K562 (cell line): ENCODE data around the gene CHRM4. TPM values are rescaled to one million over a fixed set of nuclear protein-coding genes. Genes with fewer than 3 reads are reported as not detected.

Source experiments
- ATF7 ChIP-seq: fragments of 450-650 bp; IDR thresholded peaks from 2 replicates; pipeline ENCODE4 v1.7.1; 2014; ENCODE audit warnings: mild to moderate bottlenecking, moderate library complexity
- BMI1 ChIP-seq: fragments of 150-350 bp; IDR thresholded peaks from 2 replicates; pipeline ENCODE4 v1.6.1; 2014; ENCODE audit warnings: low read length
- CSDE1 ChIP-seq, 2 experiments: fragments of 450-650 bp; IDR thresholded peaks; 2 replicates each; pipeline ENCODE4 v1.6.1; 2016; ENCODE audit warnings: mild to moderate bottlenecking in 1 of 2
- EHMT2 ChIP-seq: fragments of 450-650 bp; IDR thresholded peaks from 2 replicates; pipeline ENCODE4 v1.6.1; 2018; ENCODE audit warnings: antibody characterized with exemption
- LCOR ChIP-seq: sonication (generic); formaldehyde crosslinking; IDR thresholded peaks from 2 replicates; pipeline ENCODE4 v1.8.0; 2022; ENCODE audit warnings: mild to moderate bottlenecking, missing genetic modification reagents
- RFX1 ChIP-seq: fragments of 450-650 bp; IDR thresholded peaks from 2 replicates; pipeline ENCODE4 v1.6.1; 2016; ENCODE audit warnings: mild to moderate bottlenecking, moderate library complexity
- SETDB1 ChIP-seq: IDR thresholded peaks from one replicate; pipeline ENCODE4 v1.6.1; 2012; ENCODE audit warnings: low read length, control low read depth, inconsistent platforms
- SMARCA4 ChIP-seq: fragments of 450-650 bp; IDR thresholded peaks from 2 replicates; pipeline ENCODE4 v1.6.1; 2016
- TAF15 ChIP-seq: fragments of 200-400 bp; formaldehyde crosslinking; IDR thresholded peaks from 2 replicates; pipeline ENCODE4 v1.6.1; 2017; ENCODE audit warnings: mild to moderate bottlenecking, low read depth, low read length, moderate library complexity
- THRAP3 ChIP-seq: fragments of 450-650 bp; IDR thresholded peaks from 2 replicates; pipeline ENCODE4 v1.6.1; 2016; ENCODE audit warnings: mild to moderate bottlenecking, inconsistent platforms, borderline replicate concordance
- ZC3H8 ChIP-seq: fragments of 450-650 bp; IDR thresholded peaks from 2 replicates; pipeline ENCODE4 v1.6.1; 2017
- ZNF12 ChIP-seq: sonication (generic); formaldehyde crosslinking; IDR thresholded peaks from 2 replicates; pipeline ENCODE4 v1.4.0; 2020; ENCODE audit warnings: mild to moderate bottlenecking, missing genetic modification reagents
- polyA plus RNA-seq, 8 experiments: library from polyadenylated mRNA; depleted of rRNA in 4 of 8; stranded (reverse) in 5 of 8; unstranded in 3 of 8; fragments of >200 nt; fragmentation: Nextera tagmentation in 2 of 8; fragmentation: Illumina TruSeq in 1 of 8; extraction: Ambion mirVana in 2 of 8; extraction: Trizol in 1 of 8; gene quantifications; 2 replicates each; pipeline versions ENCODE4 v1.2.1 to v1.2.3, GENCODE V29; 2011 to 2014; ENCODE audit warnings: inconsistent platforms in 1 of 8, missing spikeins in 1 of 8
- total RNA-seq, 7 experiments: library from RNA; depleted of rRNA in 6 of 7; stranded (reverse); fragments of >200 nt in 6 of 7; fragmentation: Illumina TruSeq in 2 of 7; extraction: Trizol in 2 of 7; gene quantifications; 2 replicates each; pipeline versions ENCODE4 v1.2.1 to v1.2.3, GENCODE V29; 2011 to 2021; ENCODE audit warnings: low replicate concordance in 1 of 7
- TF ChIP-seq, protein P1 (sequence below), 2 experiments: IDR thresholded peaks in 1 of 2; conservative IDR thresholded peaks in 1 of 2; 2 replicates each; pipeline ENCODE4 v1.6.1; 2016; ENCODE audit warnings: low read depth in 2 of 2, mild to moderate bottlenecking in 1 of 2, missing compliant biosample characterization in 1 of 2, missing genetic modification characterization in 1 of 2, moderate library complexity in 1 of 2
- TF ChIP-seq, protein P2 (sequence below): sonication (generic); formaldehyde crosslinking; IDR thresholded peaks from 2 replicates; pipeline ENCODE4 v1.8.0; 2022; ENCODE audit warnings: mild to moderate bottlenecking, missing genetic modification reagents
- TF ChIP-seq, protein P3 (sequence below): fragments of 200-800 bp; sonication (Bioruptor generic); IDR thresholded peaks from 2 replicates; pipeline ENCODE4 v1.6.1; 2017; ENCODE audit warnings: missing genetic modification characterization, missing compliant biosample characterization
- TF ChIP-seq, protein P4 (sequence below): fragments of 450-650 bp; IDR thresholded peaks from 2 replicates; pipeline ENCODE4 v1.6.1; 2017; ENCODE audit warnings: antibody characterized with exemption

CHRM4 gene
- total and polyA plus RNA-seq, 9 of the 15 experiments (the other 6 are each of a cell fraction or from before 2014, with no cell fraction given): 0.22 to 1.3 (median 0.40) TPM; not detected in 2

- TF ChIP-seq, protein P1, sequence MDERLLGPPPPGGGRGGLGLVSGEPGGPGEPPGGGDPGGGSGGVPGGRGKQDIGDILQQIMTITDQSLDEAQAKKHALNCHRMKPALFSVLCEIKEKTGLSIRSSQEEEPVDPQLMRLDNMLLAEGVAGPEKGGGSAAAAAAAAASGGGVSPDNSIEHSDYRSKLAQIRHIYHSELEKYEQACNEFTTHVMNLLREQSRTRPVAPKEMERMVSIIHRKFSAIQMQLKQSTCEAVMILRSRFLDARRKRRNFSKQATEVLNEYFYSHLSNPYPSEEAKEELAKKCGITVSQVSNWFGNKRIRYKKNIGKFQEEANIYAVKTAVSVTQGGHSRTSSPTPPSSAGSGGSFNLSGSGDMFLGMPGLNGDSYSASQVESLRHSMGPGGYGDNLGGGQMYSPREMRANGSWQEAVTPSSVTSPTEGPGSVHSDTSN (CRISPR knock-in tag; IDR thresholded peaks at IDR 0.05; ENCODE audit: low read depth): peak; percentile 16; the same call in 1 of the 2 replicates
- TF ChIP-seq, protein P1 (tag; conservative IDR thresholded peaks at IDR 0.05; ENCODE audit: low read depth): no peak
- TF ChIP-seq SETDB1 (no peak), RFX1 (no peak), SMARCA4 (peak; percentile 56; the same call in 1 of the 2 replicates), CSDE1 (IDR thresholded peaks at IDR 0.05) (no peak), THRAP3 (no peak), LCOR (CRISPR knock-in tag) (peak; percentile 99), EHMT2 (peak; percentile 99), ZNF12 (CRISPR knock-in tag) (peak; percentile 56), BMI1 (no peak), ZC3H8 (no peak), ATF7 (peak; percentile 30; the same call in 1 of the 2 replicates), TAF15 (no peak)
- TF ChIP-seq, protein P2, sequence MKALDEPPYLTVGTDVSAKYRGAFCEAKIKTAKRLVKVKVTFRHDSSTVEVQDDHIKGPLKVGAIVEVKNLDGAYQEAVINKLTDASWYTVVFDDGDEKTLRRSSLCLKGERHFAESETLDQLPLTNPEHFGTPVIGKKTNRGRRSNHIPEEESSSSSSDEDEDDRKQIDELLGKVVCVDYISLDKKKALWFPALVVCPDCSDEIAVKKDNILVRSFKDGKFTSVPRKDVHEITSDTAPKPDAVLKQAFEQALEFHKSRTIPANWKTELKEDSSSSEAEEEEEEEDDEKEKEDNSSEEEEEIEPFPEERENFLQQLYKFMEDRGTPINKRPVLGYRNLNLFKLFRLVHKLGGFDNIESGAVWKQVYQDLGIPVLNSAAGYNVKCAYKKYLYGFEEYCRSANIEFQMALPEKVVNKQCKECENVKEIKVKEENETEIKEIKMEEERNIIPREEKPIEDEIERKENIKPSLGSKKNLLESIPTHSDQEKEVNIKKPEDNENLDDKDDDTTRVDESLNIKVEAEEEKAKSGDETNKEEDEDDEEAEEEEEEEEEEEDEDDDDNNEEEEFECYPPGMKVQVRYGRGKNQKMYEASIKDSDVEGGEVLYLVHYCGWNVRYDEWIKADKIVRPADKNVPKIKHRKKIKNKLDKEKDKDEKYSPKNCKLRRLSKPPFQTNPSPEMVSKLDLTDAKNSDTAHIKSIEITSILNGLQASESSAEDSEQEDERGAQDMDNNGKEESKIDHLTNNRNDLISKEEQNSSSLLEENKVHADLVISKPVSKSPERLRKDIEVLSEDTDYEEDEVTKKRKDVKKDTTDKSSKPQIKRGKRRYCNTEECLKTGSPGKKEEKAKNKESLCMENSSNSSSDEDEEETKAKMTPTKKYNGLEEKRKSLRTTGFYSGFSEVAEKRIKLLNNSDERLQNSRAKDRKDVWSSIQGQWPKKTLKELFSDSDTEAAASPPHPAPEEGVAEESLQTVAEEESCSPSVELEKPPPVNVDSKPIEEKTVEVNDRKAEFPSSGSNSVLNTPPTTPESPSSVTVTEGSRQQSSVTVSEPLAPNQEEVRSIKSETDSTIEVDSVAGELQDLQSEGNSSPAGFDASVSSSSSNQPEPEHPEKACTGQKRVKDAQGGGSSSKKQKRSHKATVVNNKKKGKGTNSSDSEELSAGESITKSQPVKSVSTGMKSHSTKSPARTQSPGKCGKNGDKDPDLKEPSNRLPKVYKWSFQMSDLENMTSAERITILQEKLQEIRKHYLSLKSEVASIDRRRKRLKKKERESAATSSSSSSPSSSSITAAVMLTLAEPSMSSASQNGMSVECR (CRISPR knock-in tag): peak; percentile 100
- TF ChIP-seq, protein P3, sequence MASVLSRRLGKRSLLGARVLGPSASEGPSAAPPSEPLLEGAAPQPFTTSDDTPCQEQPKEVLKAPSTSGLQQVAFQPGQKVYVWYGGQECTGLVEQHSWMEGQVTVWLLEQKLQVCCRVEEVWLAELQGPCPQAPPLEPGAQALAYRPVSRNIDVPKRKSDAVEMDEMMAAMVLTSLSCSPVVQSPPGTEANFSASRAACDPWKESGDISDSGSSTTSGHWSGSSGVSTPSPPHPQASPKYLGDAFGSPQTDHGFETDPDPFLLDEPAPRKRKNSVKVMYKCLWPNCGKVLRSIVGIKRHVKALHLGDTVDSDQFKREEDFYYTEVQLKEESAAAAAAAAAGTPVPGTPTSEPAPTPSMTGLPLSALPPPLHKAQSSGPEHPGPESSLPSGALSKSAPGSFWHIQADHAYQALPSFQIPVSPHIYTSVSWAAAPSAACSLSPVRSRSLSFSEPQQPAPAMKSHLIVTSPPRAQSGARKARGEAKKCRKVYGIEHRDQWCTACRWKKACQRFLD (CRISPR knock-in tag): peak; percentile 81
- TF ChIP-seq, protein P4, sequence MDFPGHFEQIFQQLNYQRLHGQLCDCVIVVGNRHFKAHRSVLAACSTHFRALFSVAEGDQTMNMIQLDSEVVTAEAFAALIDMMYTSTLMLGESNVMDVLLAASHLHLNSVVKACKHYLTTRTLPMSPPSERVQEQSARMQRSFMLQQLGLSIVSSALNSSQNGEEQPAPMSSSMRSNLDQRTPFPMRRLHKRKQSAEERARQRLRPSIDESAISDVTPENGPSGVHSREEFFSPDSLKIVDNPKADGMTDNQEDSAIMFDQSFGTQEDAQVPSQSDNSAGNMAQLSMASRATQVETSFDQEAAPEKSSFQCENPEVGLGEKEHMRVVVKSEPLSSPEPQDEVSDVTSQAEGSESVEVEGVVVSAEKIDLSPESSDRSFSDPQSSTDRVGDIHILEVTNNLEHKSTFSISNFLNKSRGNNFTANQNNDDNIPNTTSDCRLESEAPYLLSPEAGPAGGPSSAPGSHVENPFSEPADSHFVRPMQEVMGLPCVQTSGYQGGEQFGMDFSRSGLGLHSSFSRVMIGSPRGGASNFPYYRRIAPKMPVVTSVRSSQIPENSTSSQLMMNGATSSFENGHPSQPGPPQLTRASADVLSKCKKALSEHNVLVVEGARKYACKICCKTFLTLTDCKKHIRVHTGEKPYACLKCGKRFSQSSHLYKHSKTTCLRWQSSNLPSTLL: 0 out of 2 replicates have a peak, but pooled peaks have one; percentile 18
Observed at GRCh38 chr11:46392421-46393230, 1.1 kb upstream of the CHRM4 start (continued).
